ENCODE results near the gene FBXO22. TPM values are rescaled to one million over a fixed set of nuclear protein-coding genes. Genes with fewer than 3 reads are reported as not detected.
"Not testable (repeated sequence)": the region's sequence is repeated elsewhere in the genome, so short reads cannot be mapped to it uniquely, and the experiment has no call there.

FBXO22 gene
- total RNA-seq, 1 donor from 2014 or later = 13.0 TPM

- H3K27ac ChIP-seq = no peak overlapping the region
- intact Hi-C loops (cut with DNase I) = no loop called here
- DNase-seq (ENCODE audit: extremely low spot score in 2 of 2) = no peak
- H3K9me3 ChIP-seq = no peaks in the 10 kb centered on the region
- H3K4me3 ChIP-seq = no peak overlapping the region
- peaks cover 0 to 7% of the 10 kb centered on the region in 2 donors for H3K36me3 ChIP-seq
- no peaks in the 10 kb centered on the region for H3K27me3 ChIP-seq
- TF ChIP-seq POLR2AphosphoS5 (IDR thresholded peaks at IDR 0.05; ENCODE audit: insufficient read depth in 1 of 2, low read depth in 1 of 2) (no peak), CTCF (IDR thresholded peaks at IDR 0.05) (no peak), POLR2A (IDR thresholded peaks at IDR 0.05) (no peak)
- no peaks in the 10 kb centered on the region for H3K4me1 ChIP-seq
Observed at GRCh38 chr15:75866916-75867315, 36.8 kb upstream of the FBXO22 start.

DNA sequence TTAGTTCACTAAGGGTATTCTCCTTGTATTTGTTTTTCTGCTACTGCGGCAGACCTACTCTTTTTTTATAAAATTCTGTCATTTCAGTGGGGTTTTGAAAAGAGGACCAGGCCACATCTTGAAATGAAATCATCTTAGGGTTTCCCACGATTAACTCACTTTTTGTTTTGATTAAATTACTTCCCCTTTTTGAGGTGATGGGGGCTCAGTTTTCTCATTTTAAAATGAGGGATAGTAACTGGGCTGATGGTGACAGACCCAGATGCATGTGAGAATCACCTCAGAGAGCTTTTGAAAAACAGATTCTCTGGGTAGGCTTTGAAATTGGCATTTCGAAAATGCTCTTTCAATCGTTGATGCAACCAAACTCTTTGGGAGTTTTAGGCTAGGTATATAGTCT, 36.2 kb upstream of the FBXO22 start:
- Histone ChIP-seq H3K27me3 (no peaks in the 10 kb centered on the region), H3K36me3 (peaks cover 0 to 7% of the 10 kb centered on the region in 2 donors), H3K27ac (no peak overlapping the region), H3K9me3 (no peaks in the 10 kb centered on the region), H3K4me3 (no peak overlapping the region), H3K4me1 (no peaks in the 10 kb centered on the region)
- DNase-seq (ENCODE audit: extremely low spot score in 2 of 2) = no peak
- intact Hi-C loops (cut with DNase I) = no loop called here
- TF ChIP-seq POLR2A (IDR thresholded peaks at IDR 0.05) (no peak), POLR2AphosphoS5 (IDR thresholded peaks at IDR 0.05; ENCODE audit: insufficient read depth in 1 of 2, low read depth in 1 of 2) (no peak), CTCF (IDR thresholded peaks at IDR 0.05) (no peak)

GRCh38 chr15:75868019-75868418, 35.7 kb upstream of the FBXO22 start:
- intact Hi-C loops (cut with DNase I) = no loop called here
- no peak for DNase-seq (ENCODE audit: extremely low spot score in 2 of 2)

DNA sequence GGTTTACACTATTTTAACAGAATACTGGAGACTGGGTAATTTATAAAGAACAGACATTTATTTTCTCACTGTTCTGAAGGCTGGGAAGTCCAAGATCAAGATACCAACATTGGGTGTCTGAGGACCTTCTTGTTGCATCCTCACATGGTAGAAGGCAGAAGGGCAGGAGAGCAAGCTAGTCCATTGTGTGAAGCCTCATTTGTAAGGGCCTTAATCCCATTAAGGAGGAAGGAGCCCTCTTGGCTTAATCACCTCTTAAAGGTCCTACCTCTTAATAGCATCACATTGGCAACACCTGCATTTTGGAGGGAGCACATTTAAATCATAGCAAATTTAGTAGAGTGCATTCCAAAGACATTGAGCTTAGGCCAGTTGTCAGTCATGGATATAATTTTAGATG, 34.2 kb upstream of the FBXO22 start:
- H3K27me3 ChIP-seq = no peaks in the 10 kb centered on the region
- H3K9me3 ChIP-seq = no peaks in the 10 kb centered on the region
- intact Hi-C loops (cut with DNase I) = no loop called here
- TF ChIP-seq POLR2A (IDR thresholded peaks at IDR 0.05) (no peak), POLR2AphosphoS5 (IDR thresholded peaks at IDR 0.05; ENCODE audit: insufficient read depth in 1 of 2, low read depth in 1 of 2) (no peak), CTCF (IDR thresholded peaks at IDR 0.05) (no peak)
- H3K27ac ChIP-seq = no peak overlapping the region
- peaks cover 0 to 19% of the 10 kb centered on the region in 2 donors for H3K36me3 ChIP-seq
- DNase-seq (ENCODE audit: extremely low spot score in 2 of 2) = no peak
- H3K4me1 ChIP-seq = no peaks in the 10 kb centered on the region
- no peak overlapping the region for H3K4me3 ChIP-seq

More at GRCh38 chr15:75868019-75868418, 35.7 kb upstream of the FBXO22 start:
- Histone ChIP-seq H3K4me3 (no peak overlapping the region), H3K9me3 (no peaks in the 10 kb centered on the region), H3K36me3 (peaks cover 0 to 7% of the 10 kb centered on the region in 2 donors), H3K27ac (no peak overlapping the region), H3K27me3 (no peaks in the 10 kb centered on the region), H3K4me1 (no peaks in the 10 kb centered on the region)
- TF ChIP-seq CTCF (IDR thresholded peaks at IDR 0.05) (no peak), POLR2AphosphoS5 (IDR thresholded peaks at IDR 0.05; ENCODE audit: insufficient read depth in 1 of 2, low read depth in 1 of 2) (no peak), POLR2A (IDR thresholded peaks at IDR 0.05) (no peak)

DNA sequence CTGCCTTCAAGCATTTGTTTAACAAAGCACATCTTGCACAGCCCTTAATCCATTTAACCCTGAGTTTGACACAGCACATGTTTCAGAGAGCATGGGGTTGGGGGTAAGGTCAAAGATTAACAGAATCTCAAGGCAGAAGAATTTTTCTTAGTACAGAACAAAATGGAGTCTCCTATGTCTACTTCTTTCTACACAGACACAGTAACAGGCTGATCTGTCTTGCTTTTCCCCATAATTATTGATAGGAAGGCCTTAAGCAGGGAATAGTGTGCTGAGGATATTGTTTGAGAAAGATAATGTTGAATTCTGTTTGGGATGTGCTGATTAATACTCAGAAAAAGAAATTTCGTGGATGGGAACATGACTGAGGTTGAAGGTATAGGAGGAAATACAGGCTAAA, 32.1 kb upstream of the FBXO22 start:
- intact Hi-C loops (cut with DNase I); H3K4me1 ChIP-seq; H3K4me3 ChIP-seq; H3K27me3 ChIP-seq; H3K9me3 ChIP-seq; H3K27ac ChIP-seq; DNase-seq (ENCODE audit: extremely low spot score in 2 of 2): not testable (repeated sequence)
- H3K36me3 ChIP-seq = peaks cover 0 to 24% of the 10 kb centered on the region in 2 donors

Measured in vagina (tissue), 2 donors.